ENCODE measurements around the gene ISL1.

Gene ISL1

DNA sequence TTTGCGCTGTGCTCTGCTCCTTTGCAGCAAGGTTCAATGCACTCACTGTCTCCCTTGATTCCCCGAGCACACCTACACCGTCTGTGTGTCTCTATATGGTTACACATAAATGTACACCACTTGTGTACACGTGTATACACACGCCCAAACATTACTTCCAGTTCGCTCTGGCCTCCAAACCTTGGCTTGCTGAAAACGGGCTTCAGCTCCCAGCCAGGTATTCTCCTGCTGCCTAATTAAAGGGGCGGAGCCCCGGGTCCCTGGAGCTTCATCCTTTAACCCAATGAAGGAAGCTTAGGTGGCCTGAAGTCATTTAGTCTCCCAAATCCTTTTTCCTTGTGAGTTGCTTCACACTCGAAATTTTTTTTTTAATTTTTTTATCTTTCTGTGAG lies 4.6 kb downstream of the ISL1 start:
- peak; percentile 77 to 82 for DNase-seq

DNA sequence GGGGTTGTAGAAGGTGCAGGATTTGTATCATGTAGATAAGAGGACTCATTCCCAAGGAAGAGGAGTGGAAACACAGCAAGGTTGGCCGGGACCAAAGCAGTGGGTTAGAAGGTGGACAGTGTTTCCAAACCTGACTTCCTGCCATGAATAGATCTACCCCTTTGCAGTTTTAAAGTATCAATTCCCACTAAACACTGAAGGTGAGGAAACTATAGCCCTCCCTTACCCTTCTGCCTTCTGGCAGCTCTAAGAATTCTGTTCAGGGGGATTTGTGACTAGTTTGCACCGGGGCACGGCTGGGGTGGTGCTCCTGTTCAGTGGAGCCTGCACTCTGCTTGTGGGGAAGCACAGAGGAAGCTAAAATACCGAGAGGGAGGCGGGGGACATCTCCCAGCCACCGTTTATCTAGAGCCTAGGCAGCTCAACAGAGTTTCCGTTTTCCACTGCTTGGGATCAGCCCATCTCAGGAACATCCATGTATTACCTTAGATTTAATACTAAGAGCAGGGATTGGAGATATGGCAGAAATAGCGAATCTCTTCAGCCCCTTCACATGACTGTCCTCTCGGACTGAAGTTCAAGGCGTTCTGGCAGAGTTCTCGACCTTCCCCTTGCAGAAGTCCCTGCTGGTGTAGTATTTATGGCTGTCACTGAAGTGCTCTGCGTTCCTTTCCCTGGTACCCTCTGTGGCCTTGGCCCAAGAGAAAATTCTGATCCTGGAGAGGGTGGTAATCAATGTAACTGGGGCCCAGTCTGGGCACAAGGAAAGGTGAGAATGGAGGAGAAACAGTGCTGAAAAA lies 5.4 kb downstream of the ISL1 start:
- DNase-seq, result peak in 1 of 2 experiments; percentile 21

DNA sequence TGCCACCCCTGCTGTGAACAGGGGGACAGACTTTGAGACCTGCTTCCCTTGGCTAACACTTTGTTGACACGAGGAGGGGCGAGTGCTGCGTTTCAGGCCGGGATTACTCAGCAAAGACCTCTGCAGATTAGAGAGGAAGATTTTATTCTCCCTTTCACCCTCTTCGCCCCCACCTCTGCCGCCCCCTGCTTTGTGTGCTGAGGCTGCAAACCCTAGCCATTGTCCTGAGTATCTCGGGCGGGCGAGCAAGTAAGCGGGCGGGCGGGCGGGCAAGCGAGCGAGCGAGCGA lies 6.0 kb downstream of the ISL1 start:
- DNase-seq, result no peak

DNA sequence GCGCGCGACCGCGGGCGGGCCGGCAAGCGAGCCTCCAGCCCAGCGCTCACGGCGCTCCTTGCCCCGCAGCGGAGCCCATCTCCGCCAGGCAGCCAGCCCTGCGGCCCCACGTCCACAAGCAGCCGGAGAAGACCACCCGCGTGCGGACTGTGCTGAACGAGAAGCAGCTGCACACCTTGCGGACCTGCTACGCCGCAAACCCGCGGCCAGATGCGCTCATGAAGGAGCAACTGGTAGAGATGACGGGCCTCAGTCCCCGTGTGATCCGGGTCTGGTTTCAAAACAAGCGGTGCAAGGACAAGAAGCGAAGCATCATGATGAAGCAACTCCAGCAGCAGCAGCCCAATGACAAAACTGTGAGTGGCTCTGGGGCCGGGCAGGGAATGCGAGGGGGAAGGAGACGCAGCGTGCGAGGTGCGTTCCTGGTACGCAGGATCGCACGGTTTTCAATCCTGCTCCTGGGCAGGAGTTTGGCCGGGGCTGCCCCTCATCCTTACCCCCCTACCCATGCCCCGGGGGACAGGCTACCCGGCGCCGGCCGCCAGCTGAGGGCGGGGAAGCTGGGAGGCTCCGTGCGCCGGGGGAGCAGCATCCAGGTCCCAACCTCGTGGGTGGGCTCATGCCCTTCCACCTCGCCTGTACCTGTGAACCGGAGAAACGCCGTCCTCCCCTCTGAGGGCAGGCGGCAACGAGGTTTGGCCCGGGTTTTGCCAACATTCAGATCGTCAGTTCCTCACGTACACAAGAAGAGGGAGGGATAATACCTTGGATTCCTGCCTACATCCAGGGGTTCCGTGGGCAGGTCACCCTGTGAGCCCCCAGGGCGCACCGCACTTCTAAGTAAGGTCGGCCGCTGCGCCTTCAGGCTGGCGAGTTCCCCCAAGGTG lies 6.6 kb downstream of the ISL1 start:
- peak in 1 of 2 experiments; percentile 12 for DNase-seq

DNA sequence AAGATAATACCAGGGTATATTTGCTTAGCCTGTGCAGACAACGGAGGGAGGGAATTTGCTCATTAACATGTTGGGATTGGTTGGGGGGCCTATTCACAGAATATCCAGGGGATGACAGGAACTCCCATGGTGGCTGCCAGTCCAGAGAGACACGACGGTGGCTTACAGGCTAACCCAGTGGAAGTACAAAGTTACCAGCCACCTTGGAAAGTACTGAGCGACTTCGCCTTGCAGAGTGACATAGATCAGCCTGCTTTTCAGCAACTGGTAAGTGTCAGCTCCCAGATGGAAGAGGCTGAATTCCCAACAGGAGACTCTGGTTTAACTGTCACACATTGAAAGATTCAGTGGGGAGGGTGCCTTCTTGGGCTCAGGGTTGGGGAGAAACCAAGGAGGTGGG lies 7.9 kb downstream of the ISL1 start:
- DNase-seq, result no peak

DNA sequence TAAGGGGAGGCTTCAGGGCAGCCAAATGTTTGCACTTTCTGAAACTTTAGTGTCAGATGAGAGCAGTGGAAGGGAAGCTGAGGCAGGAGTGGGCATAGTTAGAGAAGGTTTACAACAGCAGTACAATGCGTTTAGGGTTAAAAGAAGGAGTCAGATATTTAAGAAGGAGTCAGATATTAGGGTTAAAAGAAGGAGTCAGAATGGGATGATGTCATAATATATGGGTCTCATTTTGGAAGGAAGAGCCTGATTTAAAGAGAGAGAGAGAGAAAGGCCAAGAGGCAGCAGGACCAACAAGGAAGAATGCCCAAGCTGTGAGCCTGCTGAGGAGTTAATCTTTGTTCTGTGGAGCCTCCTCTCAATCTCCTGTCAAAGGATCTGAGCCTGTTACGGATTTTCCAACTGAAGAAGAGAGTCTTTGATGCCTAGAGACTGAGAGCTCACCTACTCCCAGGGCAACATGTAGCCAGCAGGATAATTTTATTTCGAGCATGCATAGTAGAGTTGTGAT lies 9.5 kb downstream of the ISL1 start:
- no peak for DNase-seq

DNA sequence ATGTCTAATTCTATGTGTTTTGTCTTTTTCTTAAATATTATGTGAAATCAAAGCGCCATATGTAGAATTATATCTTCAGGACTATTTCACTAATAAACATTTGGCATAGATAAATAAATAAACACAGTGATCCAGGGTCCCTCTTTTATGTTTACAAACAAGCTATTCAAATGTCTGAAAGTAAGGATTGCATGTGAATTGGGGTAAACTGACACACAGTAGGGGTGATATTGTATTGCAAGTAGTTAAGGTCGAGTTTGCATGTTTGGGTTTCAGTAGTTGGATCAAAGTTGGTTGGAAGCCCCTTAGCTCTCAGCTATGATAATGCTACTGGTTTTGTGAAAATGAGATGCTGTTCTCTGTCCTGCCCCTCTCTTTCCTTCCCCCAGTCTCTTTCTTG lies 11.4 kb downstream of the ISL1 start:
- DNase-seq, result no peak

DNA sequence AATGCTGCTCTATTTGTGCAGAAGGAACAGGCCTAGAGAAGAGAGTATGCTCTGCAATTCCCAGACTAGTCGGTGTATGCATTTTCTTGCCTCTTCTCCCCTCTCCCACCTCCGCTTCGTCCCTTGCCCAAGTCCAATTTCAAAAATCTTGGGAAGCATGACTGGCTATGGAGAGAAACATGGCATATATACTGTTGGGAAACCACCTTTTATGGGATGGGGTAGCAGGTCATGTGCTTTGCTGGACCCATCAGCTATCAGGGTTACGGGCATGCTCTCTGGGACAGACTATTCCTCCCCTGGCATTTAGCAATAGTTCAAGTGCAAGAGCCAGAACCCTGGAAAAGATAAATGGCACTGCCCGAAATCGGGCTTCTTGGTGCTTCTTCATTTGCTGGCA lies 12.0 kb downstream of the ISL1 start:
- no peak for DNase-seq

DNA sequence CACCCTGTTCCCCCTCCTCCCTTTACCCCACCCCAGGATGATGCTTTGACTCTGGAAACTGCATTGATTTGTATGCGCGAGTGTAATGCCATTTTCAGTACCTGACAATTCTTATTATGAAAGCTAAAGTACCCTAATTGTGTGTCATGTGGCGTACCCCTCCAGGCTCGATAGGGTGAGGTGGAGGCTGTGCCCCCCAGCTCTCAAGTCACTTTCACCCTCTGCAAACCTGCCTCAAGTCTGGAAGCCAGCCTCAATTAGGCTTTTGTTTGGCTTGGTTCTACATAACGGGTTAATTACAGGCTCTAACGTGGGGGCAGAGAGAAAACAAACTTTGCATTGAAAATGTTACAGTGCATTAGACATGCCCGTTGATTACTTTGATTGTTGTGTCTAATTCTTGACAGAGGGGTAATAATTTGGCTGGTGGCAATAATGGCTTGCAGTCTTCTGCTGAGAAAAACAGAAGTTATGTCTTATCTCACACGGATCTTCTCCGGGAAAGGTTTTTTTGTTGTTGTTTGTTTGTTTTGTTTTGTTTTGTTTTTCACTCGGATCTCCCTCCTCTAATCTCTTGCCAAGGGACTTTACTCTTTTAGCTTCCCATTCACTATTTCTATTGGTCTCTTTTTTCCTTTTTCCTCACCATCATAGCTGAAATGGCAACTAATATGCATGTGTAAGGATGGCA lies 12.6 kb downstream of the ISL1 start:
- peak in 1 of 2 experiments; percentile 53 for DNase-seq

DNA sequence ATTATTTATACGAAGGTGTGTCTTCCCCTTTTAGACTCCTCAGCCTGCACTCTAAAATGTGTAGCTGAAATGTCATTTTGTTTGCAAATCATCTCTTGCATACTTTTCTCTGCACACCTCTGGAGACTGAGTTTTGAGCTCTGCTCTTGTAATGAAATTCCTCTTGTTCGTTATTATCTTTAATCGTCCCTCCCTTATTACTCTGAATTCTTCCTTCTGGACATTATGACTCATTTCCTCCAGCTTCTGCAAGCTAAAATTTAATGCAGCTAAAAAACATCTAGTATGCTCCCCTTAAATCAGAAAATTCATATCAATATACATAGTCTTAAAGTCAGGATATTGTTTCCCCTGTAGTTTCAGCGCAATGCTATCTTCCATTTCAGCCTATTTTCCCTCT lies 13.5 kb downstream of the ISL1 start:
- no peak for DNase-seq

DNA sequence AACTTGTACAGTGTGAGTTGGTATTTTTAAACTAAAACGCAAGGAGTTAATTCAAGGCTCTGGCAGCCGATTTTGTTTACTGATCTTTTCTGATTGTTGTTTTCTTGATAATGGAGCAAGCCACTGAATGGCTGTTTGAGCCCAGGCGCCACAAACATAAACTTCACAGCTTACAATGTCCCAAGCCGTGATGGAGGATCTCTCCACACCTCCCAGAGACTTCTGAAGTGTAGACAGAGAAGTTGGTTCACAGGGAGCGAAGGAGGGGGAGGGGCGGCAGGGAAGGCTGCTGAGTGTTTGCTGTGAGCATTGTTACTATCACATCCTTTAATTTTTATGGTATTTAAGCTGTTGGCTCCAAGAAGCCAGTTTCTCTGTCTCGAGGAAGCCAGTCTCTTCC lies 14.7 kb downstream of the ISL1 start:
- DNase-seq, result no peak

DNA sequence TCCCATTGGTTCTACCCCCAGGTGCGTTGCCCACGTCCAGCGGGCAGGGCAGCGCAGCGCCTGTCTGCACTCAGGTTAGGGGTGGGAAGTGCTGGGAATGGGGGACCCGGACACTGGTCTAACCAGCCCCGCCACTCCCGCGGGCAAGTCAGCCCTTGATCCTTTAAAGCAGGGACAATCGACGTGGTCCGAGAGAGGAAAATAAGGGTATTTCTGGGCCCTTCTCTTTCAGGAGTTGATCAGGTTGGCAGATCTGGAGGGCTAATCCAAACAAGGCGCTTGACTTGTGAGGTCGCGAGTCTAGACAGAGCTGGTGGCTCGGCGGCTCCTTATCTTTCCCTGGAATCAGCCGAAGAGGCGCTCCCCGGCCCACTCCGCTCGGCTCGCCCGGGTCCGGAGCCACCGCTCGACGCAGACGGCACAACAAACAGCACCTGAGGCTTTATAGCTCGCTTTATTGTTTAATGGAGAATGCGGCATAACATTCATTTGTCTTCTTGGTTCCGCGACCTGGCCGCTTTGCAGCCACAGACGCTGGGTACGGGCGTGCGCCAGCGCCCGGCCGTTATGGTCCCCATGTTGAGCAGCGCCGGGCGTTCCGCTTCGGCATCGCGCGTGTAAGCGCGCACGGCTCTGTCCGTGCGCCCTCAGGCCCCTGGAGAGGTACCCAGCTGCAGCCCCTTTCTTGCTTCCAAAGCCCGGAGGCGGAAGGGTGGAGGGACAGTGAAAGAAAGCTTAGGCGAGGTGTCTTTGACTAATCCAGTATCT lies 15.8 kb downstream of the ISL1 start:
- no peak for DNase-seq

DNA sequence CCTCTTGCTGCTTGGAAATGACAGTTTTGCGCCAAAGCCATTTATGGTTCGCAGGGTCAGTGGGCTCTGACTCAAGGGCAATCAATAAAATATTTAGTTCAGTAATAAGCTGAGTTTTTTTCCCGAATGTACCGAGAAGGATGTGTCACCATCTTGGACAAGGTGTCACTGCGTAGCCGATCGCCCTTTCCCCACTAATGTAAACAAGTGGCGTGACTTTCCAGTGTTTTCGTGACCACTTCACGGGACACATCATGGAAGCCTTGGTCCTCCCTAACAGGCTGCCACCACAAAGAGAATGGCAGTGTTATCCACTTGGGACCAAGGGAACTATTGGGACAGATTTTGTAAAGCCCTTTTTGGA lies 16.4 kb downstream of the ISL1 start:
- DNase-seq, result no peak

DNA sequence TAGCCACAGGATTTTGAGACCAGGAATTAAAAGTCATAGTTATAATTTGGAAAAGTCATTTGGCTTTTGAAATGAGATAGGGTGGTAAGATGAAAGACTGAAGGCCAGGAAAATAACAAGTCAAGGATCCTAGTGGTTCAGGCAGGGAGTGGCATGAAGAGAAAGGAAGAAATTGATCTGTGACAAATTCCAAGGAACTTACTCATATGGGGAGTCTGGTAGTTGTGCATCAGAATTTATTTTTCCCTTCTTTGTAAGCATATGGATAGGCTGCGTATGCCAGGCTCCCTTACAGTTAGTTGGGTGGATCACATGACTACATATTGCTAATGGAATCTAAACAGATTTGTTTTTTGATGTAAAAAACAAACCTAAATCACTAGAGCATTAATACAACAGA lies 21.0 kb downstream of the ISL1 start:
- DNase-seq, result no peak

DNA sequence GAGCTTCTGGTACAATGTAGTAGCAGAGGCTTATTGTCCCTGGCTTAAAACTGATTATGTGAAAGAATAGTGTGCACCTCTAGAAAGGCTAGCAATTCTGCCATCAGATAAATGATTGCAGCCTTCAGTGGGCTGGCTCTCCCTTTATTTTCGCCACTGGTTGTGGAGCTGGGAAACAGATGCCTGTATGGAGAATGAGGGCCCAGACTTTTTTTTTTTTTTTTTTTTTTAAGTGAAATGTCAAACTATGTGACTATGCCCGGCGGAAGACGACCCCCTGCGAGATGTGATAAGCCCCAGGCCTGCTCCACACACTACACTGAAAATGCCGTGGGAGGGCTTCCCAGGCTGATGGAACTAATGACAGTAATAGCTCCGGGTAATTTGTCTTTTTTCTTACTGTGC lies 28.7 kb downstream of the ISL1 start:
- no peak for DNase-seq

DNA sequence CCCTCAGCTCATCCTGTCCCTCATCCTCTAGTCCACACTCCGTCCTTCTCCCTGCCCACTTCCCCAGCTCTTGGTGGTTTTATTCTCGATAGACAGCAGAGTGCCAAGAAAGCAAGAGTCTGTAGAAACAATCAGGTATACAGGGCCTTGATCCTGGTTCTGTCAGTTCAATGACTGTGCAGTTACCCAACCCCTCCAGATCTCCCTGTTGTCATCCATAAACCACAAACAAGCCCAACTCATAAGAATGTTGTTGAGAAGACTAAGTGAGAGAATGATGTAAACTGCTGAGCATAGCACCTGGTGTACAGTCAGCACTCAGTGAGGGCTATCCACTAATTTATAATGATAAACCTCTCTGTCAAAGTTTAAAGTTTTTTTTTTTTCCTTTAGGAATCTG lies 31.3 kb downstream of the ISL1 start:
- DNase-seq, result no peak

DNA sequence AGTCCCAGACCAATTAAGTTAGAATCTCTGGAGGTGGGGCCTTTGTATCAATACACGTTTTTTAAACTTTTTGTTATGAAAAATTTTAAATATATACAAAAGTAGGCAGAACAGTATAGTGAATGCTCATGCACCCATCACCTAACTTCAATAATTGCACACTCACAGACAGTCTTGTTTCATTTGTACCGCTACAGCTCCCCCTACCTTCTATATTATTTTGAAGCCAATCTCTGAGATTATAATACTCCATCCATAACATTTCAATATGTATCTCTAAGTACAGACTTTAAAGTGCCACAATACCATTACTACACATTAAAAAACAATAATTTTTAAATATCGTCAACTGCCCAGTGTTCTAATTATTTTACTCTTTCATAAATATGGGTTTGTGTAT lies 32.9 kb downstream of the ISL1 start:
- no peak for DNase-seq

DNA sequence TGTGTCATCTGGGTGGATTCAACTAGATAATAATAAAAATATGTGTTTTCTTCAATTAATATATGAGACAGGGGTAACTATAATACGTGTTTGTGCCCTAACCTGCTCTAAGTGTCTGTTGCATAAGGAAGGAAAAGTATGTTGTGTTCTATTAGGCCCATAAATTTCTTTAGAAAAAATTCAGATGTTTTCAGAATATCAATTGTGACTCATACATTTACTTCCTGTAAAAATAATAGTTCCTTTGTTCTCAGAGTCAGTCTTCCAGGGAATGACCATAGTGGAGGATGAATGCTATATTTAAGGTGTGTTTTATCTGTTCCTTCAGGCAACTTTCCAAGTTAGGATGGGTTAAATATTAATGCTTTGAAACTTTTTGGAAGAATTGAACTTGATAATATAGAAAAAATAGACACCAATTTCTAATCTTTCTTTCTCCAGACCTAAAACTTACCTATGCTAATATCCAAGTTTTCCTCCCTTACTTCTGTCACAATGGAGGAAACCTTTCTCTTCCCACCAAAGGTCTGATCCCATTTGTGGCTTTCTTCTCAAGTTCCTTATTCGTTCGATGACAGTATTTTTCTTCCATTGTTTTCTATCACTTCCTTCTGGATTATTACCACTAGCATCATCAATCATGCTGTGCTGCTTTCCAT lies 49.9 kb downstream of the ISL1 start:
- DNase-seq, result no peak

DNA sequence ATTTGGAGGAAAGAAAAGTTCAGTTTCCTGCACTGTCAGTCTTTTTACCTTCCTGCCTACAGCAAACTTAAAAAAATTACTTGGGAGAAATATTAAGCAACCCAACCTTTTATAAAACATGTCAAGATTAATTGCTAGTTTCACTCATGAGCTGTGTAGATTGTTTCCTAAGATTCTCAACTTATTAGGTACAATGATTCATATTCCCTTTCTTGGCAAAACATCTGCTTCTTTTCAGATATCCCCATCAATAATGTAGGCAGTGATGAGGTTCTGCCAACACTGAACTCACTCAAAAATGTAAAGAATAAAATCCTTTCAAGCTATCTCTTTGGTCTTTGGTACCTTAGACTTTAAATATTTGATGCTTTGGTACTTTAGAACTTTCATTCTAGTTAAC lies 56.0 kb downstream of the ISL1 start:
- no peak for DNase-seq
